Adipocyte (in vitro differentiated cells): Measurements from ENCODE around the gene MRM2.

Source experiments
- DNase-seq: peaks from one replicate; pipeline ENCODE4 v3.0.0-alpha.2; 2015; ENCODE audit warnings: low read depth
- H3K27me3 ChIP-seq: replicated peaks from 2 replicates; pipeline ENCODE4 v1.7.0; 2013; ENCODE audit warnings: mild to moderate bottlenecking, low read length, moderate library complexity; ENCODE audit not compliant: control insufficient read depth, insufficient read depth
- H3K36me3 ChIP-seq: 2 replicates; pipeline ENCODE4 v1.7.0; 2013; ENCODE audit warnings: low read length, mild to moderate bottlenecking, moderate library complexity; ENCODE audit not compliant: control insufficient read depth, insufficient read depth, severe bottlenecking
- H3K4me1 ChIP-seq: 2 replicates; pipeline ENCODE4 v1.7.0; 2013; ENCODE audit warnings: mild to moderate bottlenecking, low read length, moderate library complexity; ENCODE audit not compliant: control insufficient read depth, insufficient read depth
- H3K4me3 ChIP-seq: 2 replicates; pipeline ENCODE4 v1.7.0; 2013; ENCODE audit warnings: mild to moderate bottlenecking, low read length, moderate library complexity
- H3K9ac ChIP-seq: 2 replicates; pipeline ENCODE4 v1.7.0; 2013; ENCODE audit warnings: mild to moderate bottlenecking, low read length, moderate library complexity
- H3K9me3 ChIP-seq: 2 replicates; pipeline ENCODE4 v1.7.0; 2013; ENCODE audit warnings: mild to moderate bottlenecking, low read length, moderate library complexity; ENCODE audit not compliant: control insufficient read depth

MRM2 gene

GRCh38 chr7:2192831-2193534, 49.0 kb downstream of the MRM2 start:
- Histone ChIP-seq H3K9me3 (peaks cover 9% of the 10 kb centered on the region), H3K4me3 (no peak overlapping the region), H3K4me1 (no peaks in the 10 kb centered on the region), H3K9ac (no peak overlapping the region), H3K36me3 (peaks cover 14% of the 10 kb centered on the region), H3K27me3 (no peaks in the 10 kb centered on the region)
- DNase-seq: no peak

- Histone ChIP-seq H3K4me3 (no peak overlapping the region), H3K9me3 (peaks cover 9% of the 10 kb centered on the region), H3K36me3 (peaks cover 14% of the 10 kb centered on the region), H3K27me3 (no peaks in the 10 kb centered on the region), H3K9ac (no peak overlapping the region), H3K4me1 (no peaks in the 10 kb centered on the region)
- DNase-seq: no peak
These were observed 51.0 kb downstream of the MRM2 start for GRCh38 chr7:2191016-2191415.

GRCh38 chr7:2190531-2190930, 51.5 kb downstream of the MRM2 start:
- DNase-seq: no peak
- H3K36me3 ChIP-seq: peaks cover 9% of the 10 kb centered on the region
- no peaks in the 10 kb centered on the region for H3K4me1 ChIP-seq

GRCh38 chr7:2186166-2186565, 55.8 kb downstream of the MRM2 start:
- H3K9ac ChIP-seq: no peak overlapping the region
- peaks cover 3% of the 10 kb centered on the region for H3K36me3 ChIP-seq
- peaks cover 4% of the 10 kb centered on the region for H3K9me3 ChIP-seq
- no peak overlapping the region for H3K4me3 ChIP-seq
- no peak for DNase-seq
- no peaks in the 10 kb centered on the region for H3K4me1 ChIP-seq
- no peaks in the 10 kb centered on the region for H3K27me3 ChIP-seq

More at GRCh38 chr7:2190531-2190930, 51.5 kb downstream of the MRM2 start:
- peaks cover 9% of the 10 kb centered on the region for H3K9me3 ChIP-seq
- no peak overlapping the region for H3K4me3 ChIP-seq
- no peak overlapping the region for H3K9ac ChIP-seq
- H3K27me3 ChIP-seq: no peaks in the 10 kb centered on the region

GRCh38 chr7:2185715-2186114, 56.3 kb downstream of the MRM2 start:
- Histone ChIP-seq H3K27me3 (no peaks in the 10 kb centered on the region), H3K36me3 (peaks cover 3% of the 10 kb centered on the region), H3K9ac (no peak overlapping the region), H3K4me1 (no peaks in the 10 kb centered on the region), H3K9me3 (peaks cover 4% of the 10 kb centered on the region), H3K4me3 (no peak overlapping the region)
- no peak for DNase-seq
